Panc1 (cell line): ENCODE results near the gene GDF15. TPM values are rescaled to one million over a fixed set of nuclear protein-coding genes. Genes with fewer than 3 reads are reported as not detected.

Experiments used
- ATAC-seq: fragments of 200-7000 bp; cut with Tn5 transposase; 2 replicates; pipeline ENCODE4 v1.9.1; 2020; ENCODE audit warnings: mild to moderate bottlenecking, moderate library complexity
- BruUV-seq: library from RNA; stranded (reverse); fragments of 400-500 nt; replicated peaks from 2 replicates; lab custom pipeline; 2021; lab: Mats Ljungman, UMichigan
- CTCF ChIA-PET: fragments of 300-600 bp; sonication (Branson Sonifier 250); formaldehyde crosslinking; loops from one replicate; lab custom pipeline; 2022; ENCODE audit warnings: antibody characterized with exemption; lab: Charles Lee
- POLR2A ChIA-PET: fragments of 300-600 bp; sonication (Branson Sonifier 250); formaldehyde crosslinking; loops from one replicate; lab custom pipeline; 2022; ENCODE audit warnings: antibody characterized with exemption; lab: Charles Lee
- DNase-seq: peaks from one replicate; pipeline ENCODE4 v3.0.0-alpha.2; 2010; ENCODE audit warnings: low read depth, low spot score
- H3K27ac ChIP-seq: 2 replicates; pipeline ENCODE4 v1.5.1; 2011; ENCODE audit warnings: mild to moderate bottlenecking, low read length, inconsistent platforms
- H3K27me3 ChIP-seq: fragments of 200-500 bp; sonication (Bioruptor generic); 2 replicates; pipeline ENCODE4 v1.6.0; 2014; ENCODE audit warnings: low read length, inconsistent platforms; ENCODE audit not compliant: control insufficient read depth, insufficient read depth
- H3K36me3 ChIP-seq: fragments of 200-500 bp; sonication (Bioruptor generic); 2 replicates; pipeline ENCODE4 v1.5.1; 2014; ENCODE audit warnings: inconsistent platforms, mild to moderate bottlenecking, low read length, moderate library complexity; ENCODE audit not compliant: control insufficient read depth, insufficient read depth
- H3K4me1 ChIP-seq: 2 replicates; pipeline ENCODE4 v1.5.1; 2011; ENCODE audit warnings: inconsistent platforms, mild to moderate bottlenecking, low read length, moderate library complexity; ENCODE audit not compliant: control insufficient read depth, insufficient read depth
- H3K4me3 ChIP-seq, 2 experiments: 2 replicates each; pipeline ENCODE4 v1.5.1; 2011 to 2012; ENCODE audit warnings: low read depth in 2 of 2, low read length in 2 of 2, mild to moderate bottlenecking in 2 of 2, inconsistent platforms in 1 of 2, moderate library complexity in 1 of 2
- H3K9me3 ChIP-seq: fragments of 200-500 bp; sonication (Bioruptor generic); 2 replicates; pipeline ENCODE4 v1.5.1; 2014; ENCODE audit warnings: low read depth, mild to moderate bottlenecking, inconsistent platforms, low read length, moderate library complexity; ENCODE audit not compliant: control insufficient read depth, insufficient read depth
- CTCF ChIP-seq: fragments of 450-650 bp; IDR thresholded peaks from 2 replicates; pipeline ENCODE4 v1.5.1; 2017; ENCODE audit warnings: mild to moderate bottlenecking
- POLR2AphosphoS5 ChIP-seq: IDR thresholded peaks from 2 replicates; pipeline ENCODE4 v1.6.1; 2012; ENCODE audit warnings: mild to moderate bottlenecking, low read depth, low read length, moderate library complexity
- REST ChIP-seq, 2 experiments: IDR thresholded peaks; 2 replicates each; pipeline ENCODE4 v1.6.1; 2011 to 2012; ENCODE audit warnings: low read depth in 2 of 2, control low read depth in 1 of 2, low read length in 1 of 2, mild to moderate bottlenecking in 1 of 2, moderate library complexity in 1 of 2; ENCODE audit not compliant: insufficient read depth in 1 of 2
- SIN3A ChIP-seq: IDR thresholded peaks from 2 replicates; pipeline ENCODE4 v1.6.1; 2012; ENCODE audit warnings: low read depth, mild to moderate bottlenecking, low read length, moderate library complexity, borderline replicate concordance; ENCODE audit not compliant: insufficient read depth
- TCF7L2 ChIP-seq: IDR thresholded peaks from 2 replicates; pipeline ENCODE4 v1.6.1; 2011; ENCODE audit warnings: mild to moderate bottlenecking, low read depth, low read length, inconsistent platforms
- in situ Hi-C: cut with HindIII; loops from 2 replicates; pipeline ENCODE4 v1.10.0; 2016; ENCODE audit warnings: low sequenced_read_pairs, low pct_unique_long_range_greater_than_20kb
- intact Hi-C: fragments of 100-400 bp; cut with micrococcal nuclease; formaldehyde crosslinking; loops from one replicate; pipeline ENCODE4 v1.10.0; 2022; ENCODE audit not compliant: unreplicated experiment
- total RNA-seq: library from RNA; stranded (reverse); gene quantifications from one replicate; pipeline ENCODE4 v1.2.1, GENCODE V29; 2021; ENCODE audit not compliant: unreplicated experiment

Gene GDF15
- total RNA-seq, 1 experiment from 2014 or later: 335 TPM

- DNase-seq: no peak
- ChIA-PET POLR2A (interaction anchor here (0.9 kb wide), 1 partner anchor 76 kb away, joined by 3 read pairs; no protein-coding TSS in a partner anchor), CTCF (no interaction called here)
- Histone ChIP-seq H3K4me1 (peaks cover 9% of the 10 kb centered on the region; the same call in 1 of the 2 replicates), H3K4me3 (peak overlapping the region; percentile 63 to 75), H3K27me3 (no peaks in the 10 kb centered on the region), H3K27ac (peak overlapping the region; percentile 60), H3K9me3 (no peaks in the 10 kb centered on the region), H3K36me3 (no peaks in the 10 kb centered on the region; the same call in 1 of the 2 replicates)
- ATAC-seq: peak; percentile 52
- no peak for TF ChIP-seq REST (IDR thresholded peaks at IDR 0.05; ENCODE audit: insufficient read depth in 1 of 2, low read depth in 2 of 2, low read length in 1 of 2)
- no peak for TF ChIP-seq CTCF
- TF ChIP-seq TCF7L2: no peak
- 0 out of 2 replicates have a peak, but pooled peaks have one; percentile 29 for TF ChIP-seq SIN3A
- no TSS peak for BruUV-seq
- intact Hi-C loops: no loop called here
- in situ Hi-C loops: no loop called here
Observed at GRCh38 chr19:18340990-18341868, 44.7 kb upstream of the GDF15 start.

- ATAC-seq: no peak
- TF ChIP-seq TCF7L2 (no peak), CTCF (no peak), SIN3A (no peak), REST (IDR thresholded peaks at IDR 0.05; ENCODE audit: insufficient read depth in 1 of 2, low read depth in 2 of 2, low read length in 1 of 2) (no peak), POLR2AphosphoS5 (no peak)
- ChIA-PET POLR2A (interaction anchor here (0.9 kb wide), 1 partner anchor 75 kb away, joined by 3 read pairs; no protein-coding TSS in a partner anchor), CTCF (interaction anchor here (0.7 kb wide), 1 partner anchor 45 kb away, joined by 3 read pairs; no protein-coding TSS in a partner anchor)
- in situ Hi-C loops (no loop called here), intact Hi-C loops (no loop called here)
- no peak for DNase-seq
- no TSS peak for BruUV-seq
- Histone ChIP-seq H3K4me3 (peak overlapping the region in 1 of 2 experiments; percentile 75; a peak in 2 of 4 replicates), H3K9me3 (no peaks in the 10 kb centered on the region), H3K27ac (no peak overlapping the region; the same call in 1 of the 2 replicates), H3K36me3 (no peaks in the 10 kb centered on the region; the same call in 1 of the 2 replicates), H3K4me1 (peaks cover 9% of the 10 kb centered on the region; the same call in 1 of the 2 replicates), H3K27me3 (no peaks in the 10 kb centered on the region)
Observed at GRCh38 chr19:18342090-18342632, 43.8 kb upstream of the GDF15 start.
